Stimulated activated CD8-positive, alpha-beta memory T cell treated with anti-CD3 and anti-CD28 coated beads, Interleukin-12 subunit alpha, Interleukin-12 subunit beta, amount 100 ng/mL, for 24 hours (primary cell): ENCODE measurements around the gene DCAF6.

Experiments
- DNase-seq: peaks from one replicate; pipeline ENCODE4 v3.0.0-alpha.2; 2020; ENCODE audit errors: extremely low read depth

The DCAF6 gene

DNA sequence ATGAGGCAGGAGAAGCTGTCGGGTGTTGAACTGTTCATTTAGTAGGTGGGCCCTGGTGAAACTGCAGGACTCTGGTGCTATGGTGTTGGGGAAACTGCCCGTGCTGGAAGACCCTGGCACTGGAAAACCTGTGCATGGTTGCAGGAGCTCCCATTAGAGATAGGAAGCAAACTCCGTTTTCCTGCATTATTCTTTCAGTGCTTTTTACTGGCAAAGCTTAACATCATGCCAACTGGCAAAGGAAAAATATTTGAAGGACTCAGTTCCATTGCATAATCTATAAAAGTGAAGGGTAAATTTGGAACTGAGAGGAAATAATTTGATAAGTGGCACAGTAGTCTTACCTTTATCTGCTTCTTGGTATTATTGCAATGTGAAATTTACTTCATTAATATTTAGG, 32.1 kb downstream of the DCAF6 start:
- no peak for DNase-seq

DNA sequence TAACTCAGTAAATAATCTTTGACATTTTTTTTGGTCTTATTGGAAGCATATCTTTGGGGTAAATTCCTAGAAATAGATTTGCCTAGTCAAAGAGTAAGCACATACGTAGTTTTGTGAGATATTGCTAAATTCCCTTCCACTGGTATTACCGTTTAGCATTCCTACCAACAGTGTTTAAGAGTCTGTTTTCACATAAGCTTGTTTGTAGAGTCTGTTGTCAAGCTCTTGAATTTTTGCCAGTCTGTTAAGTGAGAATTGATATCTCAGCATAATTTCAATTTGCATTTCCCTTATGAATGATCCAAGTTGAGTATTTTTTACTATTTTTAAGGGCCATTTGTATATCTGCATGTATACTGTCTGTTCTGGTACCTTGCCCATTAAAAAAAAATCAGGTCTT, 37.3 kb downstream of the DCAF6 start:
- DNase-seq = no peak

- no peak for DNase-seq
Observed at GRCh38 chr1:167974698-167975097, 38.2 kb downstream of the DCAF6 start.

- DNase-seq = no peak
Observed at GRCh38 chr1:167977245-167977644, 40.8 kb downstream of the DCAF6 start.

DNA sequence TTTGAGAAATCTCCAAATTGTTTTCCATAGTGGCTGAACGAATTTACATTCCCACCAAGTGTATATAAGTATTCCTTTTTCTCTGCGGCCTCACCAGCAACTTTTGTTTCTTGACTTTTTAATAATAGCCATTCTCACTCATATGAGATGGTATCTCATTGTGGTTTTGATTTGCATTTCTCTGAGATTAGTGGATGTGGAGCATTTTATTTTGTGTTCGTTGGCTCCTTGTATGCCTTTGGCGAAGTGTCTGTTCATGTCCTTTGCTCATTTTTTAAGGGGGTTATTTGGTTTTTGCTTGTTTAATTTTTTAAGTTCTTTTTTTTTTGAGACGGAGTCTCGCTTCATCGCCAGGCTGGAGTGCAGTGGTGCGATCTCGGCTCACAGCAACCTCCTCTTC, 45.5 kb downstream of the DCAF6 start:
- DNase-seq = no peak

DNA sequence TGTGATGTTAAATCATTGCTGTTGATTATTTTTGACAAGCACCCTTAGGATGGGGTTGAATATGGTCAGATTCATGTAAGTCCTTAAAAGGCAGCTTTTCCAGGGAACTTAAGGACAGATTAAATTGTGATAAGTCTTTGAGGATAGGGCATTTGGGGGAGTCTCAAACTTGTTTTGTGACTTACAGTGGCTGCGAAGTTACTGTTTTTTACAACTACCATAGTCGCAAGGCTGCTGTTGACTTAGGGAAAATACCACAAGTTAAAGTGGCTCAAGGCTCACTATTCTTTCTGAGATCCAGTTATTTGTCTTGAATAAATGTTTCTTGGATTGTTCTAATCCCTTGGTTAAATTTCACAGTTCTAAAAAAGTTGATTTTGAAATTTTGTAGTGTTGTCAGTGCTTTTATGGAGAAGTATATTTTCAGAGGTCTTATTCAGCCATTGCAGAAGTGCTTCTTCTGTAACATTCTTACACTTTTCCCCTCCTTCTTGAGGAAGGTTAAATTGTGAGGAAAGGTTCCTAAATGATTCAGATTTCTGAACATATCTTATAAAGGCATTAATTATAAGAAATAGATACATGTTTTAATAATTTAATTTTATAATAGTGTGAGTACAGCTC, 47.4 kb downstream of the DCAF6 start:
- DNase-seq = no peak

DNA sequence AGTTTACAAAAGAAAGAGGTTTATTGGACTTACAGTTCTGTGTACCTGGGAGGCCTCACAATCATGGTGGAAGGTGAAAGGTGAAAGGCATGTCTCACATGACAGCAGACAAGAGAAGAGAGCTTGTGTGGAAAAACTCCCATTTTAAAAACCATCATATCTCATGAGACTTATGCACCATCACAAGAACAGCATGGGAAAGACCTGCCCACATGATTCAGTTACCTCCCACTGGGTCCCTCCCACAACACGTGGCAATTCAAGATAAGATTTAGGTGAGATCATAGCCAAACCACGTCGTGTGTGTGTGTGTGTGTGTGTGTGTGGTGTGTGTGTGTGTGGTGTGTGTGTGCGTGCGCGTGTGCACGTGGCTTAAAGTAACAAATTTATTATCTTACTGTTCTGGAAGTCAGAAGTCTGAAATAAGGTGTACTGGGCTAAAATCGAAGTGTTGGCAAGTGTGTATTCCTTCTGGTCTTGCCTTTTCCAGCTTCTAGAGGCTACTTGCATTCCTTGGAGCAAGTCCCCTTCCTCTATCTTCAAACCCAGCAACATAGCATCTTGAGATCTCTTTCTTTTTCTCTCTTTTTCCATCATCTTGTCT, 48.5 kb downstream of the DCAF6 start:
- DNase-seq = no peak

GRCh38 chr1:167987174-167987573, 50.7 kb downstream of the DCAF6 start:
- DNase-seq = no peak

- DNase-seq = no peak
Observed at GRCh38 chr1:167991546-167991945, 55.1 kb downstream of the DCAF6 start.

GRCh38 chr1:167993720-167994119, 57.2 kb downstream of the DCAF6 start:
- no peak for DNase-seq

DNA sequence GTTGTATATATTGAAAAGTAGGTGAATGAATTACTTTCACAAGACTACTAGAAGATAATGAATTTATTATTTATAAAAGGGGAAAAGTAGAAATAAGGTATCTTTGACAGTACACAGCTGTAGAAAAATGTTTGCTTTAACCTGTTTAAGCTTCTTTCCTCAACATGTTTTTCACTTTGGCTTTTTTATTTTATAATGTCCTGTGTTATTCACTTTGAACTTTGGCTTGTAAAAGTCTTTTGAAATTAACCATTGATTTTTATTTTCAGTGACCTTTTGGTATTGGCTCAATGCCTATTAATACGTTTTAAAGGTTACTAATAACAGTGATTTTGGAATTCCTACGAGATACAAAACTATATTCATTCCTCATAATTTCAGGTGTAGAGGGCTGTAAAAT, 58.1 kb downstream of the DCAF6 start:
- DNase-seq = no peak

- DNase-seq = no peak
Observed at GRCh38 chr1:167995038-167995437, 58.6 kb downstream of the DCAF6 start.

GRCh38 chr1:167996266-167996665, 59.8 kb downstream of the DCAF6 start:
- DNase-seq = no peak

DNA sequence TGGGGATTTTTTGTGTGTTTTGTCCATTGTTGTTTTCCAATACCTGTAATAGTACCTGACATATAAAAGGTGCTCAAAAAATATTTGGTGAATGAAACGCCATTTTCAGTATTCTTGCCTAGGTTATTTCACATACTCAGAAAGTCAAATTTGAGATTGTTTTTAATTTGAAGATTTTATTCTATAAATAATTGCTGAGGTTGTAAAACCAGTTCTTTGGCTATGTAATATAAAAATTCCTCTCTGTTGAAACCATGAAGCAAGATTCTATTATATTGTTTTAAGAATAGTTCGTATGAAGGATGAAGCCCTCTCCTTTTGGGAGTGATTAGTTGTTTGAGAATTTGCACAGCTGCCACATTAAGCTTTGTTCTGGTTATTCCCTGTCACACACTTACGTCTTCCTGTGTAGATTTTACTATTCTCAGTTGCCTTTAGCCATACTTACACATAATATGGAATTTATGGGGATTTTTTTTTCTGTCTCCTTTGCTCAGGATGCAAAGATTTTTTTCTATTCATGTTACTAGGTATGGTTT, 60.6 kb downstream of the DCAF6 start:
- no peak for DNase-seq

GRCh38 chr1:167999877-168000276, 63.4 kb downstream of the DCAF6 start:
- no peak for DNase-seq

DNA sequence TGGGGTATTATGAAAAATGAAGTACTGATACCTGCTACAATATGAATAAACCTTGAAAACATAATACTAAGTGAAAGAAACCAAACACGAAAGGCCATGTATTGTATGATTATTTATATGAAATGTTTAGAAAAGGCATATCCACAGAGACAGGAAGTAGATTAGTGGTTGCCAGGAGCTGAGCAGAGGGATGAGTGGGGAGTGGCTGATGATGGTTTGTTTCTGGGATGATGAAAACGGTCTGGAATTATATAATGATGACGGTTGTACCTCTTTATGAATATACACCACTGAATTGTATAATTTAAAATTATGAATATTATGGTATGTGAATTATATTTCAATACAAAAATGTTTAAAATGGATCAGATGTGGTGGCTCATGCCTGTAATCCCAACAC, 64.2 kb downstream of the DCAF6 start:
- no peak for DNase-seq

- no peak for DNase-seq
Observed at GRCh38 chr1:168001213-168001612, 64.7 kb downstream of the DCAF6 start.

- no peak for DNase-seq
Observed at GRCh38 chr1:168004531-168004930, 68.0 kb downstream of the DCAF6 start.

DNA sequence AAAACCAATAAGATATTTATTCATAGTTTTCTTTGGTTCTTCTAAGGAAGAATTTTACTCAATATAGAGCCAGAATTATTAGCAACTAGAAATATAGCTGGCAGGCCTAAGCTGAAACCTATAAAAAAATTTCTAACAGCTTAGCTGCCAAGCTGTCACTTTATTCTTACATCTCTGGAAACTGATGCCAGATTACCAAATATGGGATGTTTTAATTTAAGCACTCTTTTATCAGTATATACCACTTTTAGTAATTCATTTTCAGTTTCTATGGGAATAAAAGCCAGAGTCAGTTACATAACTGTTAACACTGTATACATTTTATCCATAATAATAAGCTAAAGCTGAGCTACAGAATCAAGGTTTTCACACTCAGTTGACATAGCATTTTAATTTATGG, 69.0 kb downstream of the DCAF6 start:
- no peak for DNase-seq

GRCh38 chr1:168007691-168008090, 71.2 kb downstream of the DCAF6 start:
- no peak for DNase-seq

DNA sequence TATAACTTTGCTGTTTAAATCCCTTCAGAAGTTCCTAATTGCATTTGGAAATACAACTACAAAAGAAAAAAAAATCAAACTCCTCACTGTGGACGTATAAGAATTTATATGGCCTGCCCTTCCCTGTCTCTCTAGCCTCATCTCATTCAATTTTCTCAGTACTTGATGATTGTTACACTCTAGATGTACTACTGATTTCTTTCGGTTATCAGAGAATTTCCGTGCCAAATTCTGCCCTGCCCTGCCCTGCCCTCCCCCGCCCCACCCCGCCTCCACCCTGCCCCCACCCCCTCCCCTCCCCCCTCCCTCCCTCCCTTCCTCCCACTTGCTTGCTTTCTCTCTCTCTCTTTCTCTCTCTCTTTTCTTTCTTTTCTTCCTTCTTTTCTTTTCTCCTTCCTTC, 72.1 kb downstream of the DCAF6 start:
- DNase-seq = no peak

- no peak for DNase-seq
Observed at GRCh38 chr1:168009322-168009721, 72.8 kb downstream of the DCAF6 start.

GRCh38 chr1:168019407-168019806, 82.9 kb downstream of the DCAF6 start:
- no peak for DNase-seq

DNA sequence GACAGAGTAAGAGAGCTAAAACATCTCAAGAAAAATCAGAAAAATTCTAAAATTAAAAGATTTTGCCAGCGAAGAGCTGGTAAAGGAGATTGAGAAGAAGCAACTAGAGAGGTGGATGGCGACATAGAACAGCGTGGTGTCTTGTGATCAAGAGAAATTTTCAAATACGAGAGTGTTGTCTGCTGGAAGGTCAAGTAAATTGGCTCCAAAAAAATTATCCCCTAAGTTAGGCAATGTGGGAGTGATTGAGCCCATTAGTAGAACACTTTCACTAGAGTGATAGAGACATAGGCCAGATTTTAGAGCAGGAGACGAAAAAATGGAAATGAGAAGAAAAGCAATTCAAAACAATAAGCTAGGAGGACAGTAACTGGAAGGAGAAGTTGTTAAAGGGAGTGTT, 94.7 kb downstream of the DCAF6 start:
- no peak for DNase-seq
